Smooth muscle cell (in vitro differentiated cells): Measurements from ENCODE around the gene ERC2. TPM values are rescaled to one million over a fixed set of nuclear protein-coding genes. Genes with fewer than 3 reads are reported as not detected.

Experiments
- DNase-seq: peaks from one replicate; lab custom pipeline; 2025; ENCODE audit not compliant: unreplicated experiment; lab: John Stamatoyannopoulos, UW
- H2AFZ ChIP-seq: fragments of 200-600 bp; sonication (generic); 2 replicates; pipeline ENCODE4 v1.6.0; 2016; ENCODE audit warnings: antibody characterized with exemption, low read depth, mild to moderate bottlenecking
- H3F3A ChIP-seq: fragments of 200-600 bp; sonication (generic); 2 replicates; pipeline ENCODE4 v1.6.0; 2017; ENCODE audit warnings: antibody characterized with exemption, low read depth
- H3K27ac ChIP-seq: fragments of 200-600 bp; sonication (generic); 2 replicates; pipeline ENCODE4 v1.5.1; 2016; ENCODE audit warnings: low read depth, mild to moderate bottlenecking
- H3K27me3 ChIP-seq: fragments of 200-600 bp; sonication (generic); 2 replicates; pipeline ENCODE4 v1.6.1; 2016; ENCODE audit warnings: low read depth, mild to moderate bottlenecking
- H3K36me3 ChIP-seq: fragments of 200-600 bp; sonication (generic); 2 replicates; pipeline ENCODE4 v1.5.1; 2016; ENCODE audit warnings: low read depth
- H3K4me1 ChIP-seq: fragments of 200-600 bp; sonication (generic); 2 replicates; pipeline ENCODE4 v1.5.1; 2016; ENCODE audit warnings: low read depth
- H3K4me2 ChIP-seq: fragments of 200-600 bp; sonication (generic); 2 replicates; pipeline ENCODE4 v1.6.0; 2016; ENCODE audit warnings: mild to moderate bottlenecking
- H3K4me3 ChIP-seq: fragments of 200-600 bp; sonication (generic); 2 replicates; pipeline ENCODE4 v1.5.1; 2016; ENCODE audit warnings: mild to moderate bottlenecking
- H3K79me2 ChIP-seq: fragments of 200-600 bp; sonication (generic); 2 replicates; pipeline ENCODE4 v1.6.0; 2016; ENCODE audit warnings: low read depth, mild to moderate bottlenecking
- H3K9ac ChIP-seq: fragments of 200-600 bp; sonication (generic); 2 replicates; pipeline ENCODE4 v1.6.0; 2016; ENCODE audit warnings: low read depth
- H3K9me3 ChIP-seq: fragments of 200-600 bp; sonication (generic); replicated peaks from 2 replicates; pipeline ENCODE4 v1.5.1; 2016; ENCODE audit warnings: low read depth
- H4K20me1 ChIP-seq: fragments of 200-600 bp; sonication (generic); 2 replicates; pipeline ENCODE4 v1.6.0; 2016; ENCODE audit warnings: low read depth
- WGBS: methylation state at CpG from one replicate; pipeline ENCODE4 v1.1.7; 2016; ENCODE audit warnings: low lambda C conversion rate; 5-methylcytosine and 5-hydroxymethylcytosine counted together
- polyA plus RNA-seq: library from polyadenylated mRNA; unstranded; fragments of >200 nt; fragmentation: Nextera tagmentation; extraction: Ambion mirVana; gene quantifications from 2 replicates; pipeline ENCODE4 v1.2.1, GENCODE V29; 2016
- total RNA-seq: library from RNA; depleted of rRNA; stranded (reverse); fragments of >200 nt; gene quantifications from 2 replicates; pipeline ENCODE4 v1.2.3, GENCODE V29; 2014
- TF ChIP-seq, protein P1 (sequence below): fragments of 200-600 bp; sonication (generic); IDR thresholded peaks from 2 replicates; pipeline ENCODE4 v1.5.1; 2017; ENCODE audit warnings: borderline replicate concordance, mild to moderate bottlenecking, antibody characterized with exemption; ENCODE audit not compliant: insufficient read depth, poor library complexity, severe bottlenecking

The ERC2 gene
- total and polyA plus RNA-seq, 2 experiments from 2014 or later = 1.1 TPM; not detected in 1

DNA sequence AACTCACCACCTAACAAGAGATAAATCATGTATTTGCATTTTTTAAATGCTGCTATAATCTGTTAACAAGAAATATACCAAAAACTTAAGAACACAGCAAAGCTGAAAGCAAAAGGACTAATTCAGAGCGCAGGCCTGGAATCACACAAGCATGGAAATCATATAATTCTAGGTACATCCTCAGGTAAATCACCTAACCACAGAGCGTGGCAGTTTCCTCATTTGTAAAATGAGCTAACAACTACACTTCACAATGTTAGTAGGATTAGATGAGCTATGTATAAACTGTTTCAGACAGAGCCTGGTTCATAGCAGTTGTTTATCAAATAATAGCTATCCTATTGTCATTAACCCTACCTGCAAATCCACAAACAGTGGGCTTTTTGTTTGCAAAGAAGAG lies 146.4 kb downstream of the ERC2 start:
- no peaks in the 10 kb centered on the region for H3K36me3 ChIP-seq
- WGBS = 93% methylated on average over 2 of the region's 2 CpGs
- no peaks in the 10 kb centered on the region for H3K27me3 ChIP-seq
- no peaks in the 10 kb centered on the region for H3K79me2 ChIP-seq
- H3K4me3 ChIP-seq = no peak overlapping the region
- H4K20me1 ChIP-seq = no peaks in the 10 kb centered on the region
- H3F3A ChIP-seq = peaks cover 18% of the 10 kb centered on the region
- peaks cover 13% of the 10 kb centered on the region for H3K4me1 ChIP-seq
- no peak overlapping the region for H2AFZ ChIP-seq
- TF ChIP-seq, protein P1, sequence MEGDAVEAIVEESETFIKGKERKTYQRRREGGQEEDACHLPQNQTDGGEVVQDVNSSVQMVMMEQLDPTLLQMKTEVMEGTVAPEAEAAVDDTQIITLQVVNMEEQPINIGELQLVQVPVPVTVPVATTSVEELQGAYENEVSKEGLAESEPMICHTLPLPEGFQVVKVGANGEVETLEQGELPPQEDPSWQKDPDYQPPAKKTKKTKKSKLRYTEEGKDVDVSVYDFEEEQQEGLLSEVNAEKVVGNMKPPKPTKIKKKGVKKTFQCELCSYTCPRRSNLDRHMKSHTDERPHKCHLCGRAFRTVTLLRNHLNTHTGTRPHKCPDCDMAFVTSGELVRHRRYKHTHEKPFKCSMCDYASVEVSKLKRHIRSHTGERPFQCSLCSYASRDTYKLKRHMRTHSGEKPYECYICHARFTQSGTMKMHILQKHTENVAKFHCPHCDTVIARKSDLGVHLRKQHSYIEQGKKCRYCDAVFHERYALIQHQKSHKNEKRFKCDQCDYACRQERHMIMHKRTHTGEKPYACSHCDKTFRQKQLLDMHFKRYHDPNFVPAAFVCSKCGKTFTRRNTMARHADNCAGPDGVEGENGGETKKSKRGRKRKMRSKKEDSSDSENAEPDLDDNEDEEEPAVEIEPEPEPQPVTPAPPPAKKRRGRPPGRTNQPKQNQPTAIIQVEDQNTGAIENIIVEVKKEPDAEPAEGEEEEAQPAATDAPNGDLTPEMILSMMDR = no peak
- H3K4me2 ChIP-seq = no peak overlapping the region
- no peak overlapping the region for H3K27ac ChIP-seq
- no peaks in the 10 kb centered on the region for H3K9me3 ChIP-seq
- no peak for DNase-seq
- no peak overlapping the region for H3K9ac ChIP-seq

DNA sequence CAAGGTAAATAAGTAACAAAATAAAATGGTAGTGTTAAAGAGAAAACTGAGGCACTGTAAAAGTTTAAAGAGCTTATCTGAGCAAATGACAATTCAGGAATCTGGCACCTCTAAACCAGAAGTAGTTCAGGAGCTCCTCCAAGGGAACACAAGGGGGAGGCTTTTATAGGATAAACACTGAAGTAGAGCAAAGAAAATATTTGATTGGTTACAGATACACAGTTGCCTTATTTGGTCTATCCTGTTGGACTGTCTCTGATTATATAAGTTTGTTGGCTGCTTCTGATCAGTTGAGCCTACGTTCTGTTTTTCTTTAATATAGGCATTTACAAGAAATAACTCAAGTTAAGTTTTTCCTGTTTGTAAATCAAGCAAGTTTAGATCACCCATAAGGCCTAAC lies 146.9 kb downstream of the ERC2 start:
- Histone ChIP-seq H3K27ac (no peak overlapping the region), H3K36me3 (no peaks in the 10 kb centered on the region), H3K9me3 (no peaks in the 10 kb centered on the region), H3F3A (peaks cover 18% of the 10 kb centered on the region), H2AFZ (no peak overlapping the region), H3K27me3 (no peaks in the 10 kb centered on the region), H3K4me1 (peaks cover 13% of the 10 kb centered on the region), H3K79me2 (no peaks in the 10 kb centered on the region), H3K9ac (no peak overlapping the region), H3K4me3 (no peak overlapping the region), H4K20me1 (no peaks in the 10 kb centered on the region), H3K4me2 (no peak overlapping the region)
- 35% methylated on average over 1 of the region's 1 CpG for WGBS
- TF ChIP-seq, protein P1 = no peak
- DNase-seq = no peak

DNA sequence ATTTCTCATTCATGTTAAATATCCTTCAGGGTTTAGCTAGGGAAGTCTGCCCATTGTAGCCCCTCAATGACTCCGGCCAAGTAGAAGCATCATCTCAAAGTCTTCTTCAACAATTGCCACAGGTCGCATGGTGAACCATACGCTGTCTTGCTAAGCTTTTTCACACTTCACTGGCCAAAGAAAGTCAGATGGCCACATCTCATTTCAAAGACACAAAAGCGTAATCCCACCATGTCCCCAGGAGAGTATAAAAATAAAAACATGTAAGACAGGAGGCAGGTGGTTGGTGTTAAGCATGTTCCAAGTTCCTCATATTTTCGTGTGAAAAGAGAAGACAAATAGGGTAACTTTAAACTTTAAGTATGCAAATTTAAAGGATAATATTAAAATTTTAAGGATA lies 147.4 kb downstream of the ERC2 start:
- H3K36me3 ChIP-seq = no peaks in the 10 kb centered on the region
- TF ChIP-seq, protein P1 = no peak
- no peaks in the 10 kb centered on the region for H3K27me3 ChIP-seq
- no peak overlapping the region for H3K27ac ChIP-seq
- H3K9me3 ChIP-seq = no peaks in the 10 kb centered on the region
- no peak for DNase-seq
- WGBS = 91% methylated on average over 5 of the region's 5 CpGs
- H2AFZ ChIP-seq = no peak overlapping the region
- H3K9ac ChIP-seq = no peak overlapping the region
- no peaks in the 10 kb centered on the region for H4K20me1 ChIP-seq
- no peak overlapping the region for H3K4me3 ChIP-seq
- H3K4me2 ChIP-seq = no peak overlapping the region
- peaks cover 13% of the 10 kb centered on the region for H3K4me1 ChIP-seq
- H3K79me2 ChIP-seq = no peaks in the 10 kb centered on the region
- peaks cover 18% of the 10 kb centered on the region for H3F3A ChIP-seq

DNA sequence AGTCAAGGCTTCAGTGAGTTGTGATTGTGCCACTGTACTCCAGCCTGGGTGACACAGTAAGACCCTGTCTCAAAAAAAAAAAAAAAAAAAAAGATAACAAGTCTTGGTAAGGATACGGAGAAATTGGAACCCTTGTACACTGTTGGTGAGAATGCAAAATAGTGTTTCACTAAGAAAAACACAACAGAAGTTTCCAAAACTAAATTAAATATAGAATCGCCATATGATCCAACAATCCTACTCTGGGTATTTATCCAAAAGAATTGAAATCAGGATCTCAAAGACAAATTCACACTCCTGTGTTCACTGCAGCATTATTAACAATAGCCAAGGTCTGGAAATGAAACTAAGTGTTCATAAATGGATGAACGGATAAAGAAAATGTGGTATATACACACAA lies 149.4 kb downstream of the ERC2 start:
- H3K9ac ChIP-seq = no peak overlapping the region
- 94% methylated on average over 3 of the region's 3 CpGs for WGBS
- DNase-seq = no peak
- no peaks in the 10 kb centered on the region for H3K36me3 ChIP-seq
- H3K4me1 ChIP-seq = peaks cover 13% of the 10 kb centered on the region
- no peaks in the 10 kb centered on the region for H3K9me3 ChIP-seq
- no peaks in the 10 kb centered on the region for H4K20me1 ChIP-seq
- H3K27ac ChIP-seq = no peak overlapping the region
- no peak overlapping the region for H2AFZ ChIP-seq
- peaks cover 18% of the 10 kb centered on the region for H3F3A ChIP-seq
- no peaks in the 10 kb centered on the region for H3K79me2 ChIP-seq
- TF ChIP-seq, protein P1 = no peak
- H3K27me3 ChIP-seq = no peaks in the 10 kb centered on the region
- H3K4me3 ChIP-seq = no peak overlapping the region
- no peak overlapping the region for H3K4me2 ChIP-seq
